ENCODE results near the gene NADK2.

NADK2 gene

DNA sequence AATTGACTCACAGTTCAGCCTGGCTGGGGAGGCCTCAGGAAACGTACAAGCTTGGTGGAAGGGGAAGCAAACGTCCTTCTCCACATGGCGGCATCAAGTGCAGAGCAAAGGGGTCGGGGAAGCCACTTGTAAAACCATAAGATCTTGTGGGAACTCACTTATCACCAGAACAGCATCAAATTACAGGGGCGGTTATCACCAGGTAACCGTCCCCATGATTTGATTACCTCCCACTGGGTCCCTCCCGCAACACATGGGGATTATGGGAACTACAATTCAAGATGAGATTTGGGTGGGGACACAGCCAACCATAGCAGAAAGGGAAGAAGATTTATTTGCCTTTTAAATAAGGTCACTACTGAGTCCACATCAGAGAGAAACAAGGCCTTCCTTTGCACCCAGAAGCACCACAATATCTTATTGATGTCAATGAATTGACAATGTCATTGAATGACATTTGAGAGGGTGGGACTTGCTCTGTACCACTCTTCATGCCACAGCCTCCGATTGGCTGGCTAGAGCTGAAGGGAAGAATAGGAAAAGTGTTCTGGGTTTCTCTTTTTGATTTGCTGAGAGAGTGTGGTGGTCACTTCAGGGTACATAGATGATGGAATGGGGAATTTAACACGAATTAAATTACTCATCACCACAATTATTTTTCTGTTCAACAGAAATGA is 78.8 kb downstream of the NADK2 start:
- peak in 18 of 51 donors; percentile 4 to 61 (median 27) for DNase-seq

- no peak for DNase-seq
Observed at GRCh38 chr5:36161361-36161760, 80.4 kb downstream of the NADK2 start.

DNA sequence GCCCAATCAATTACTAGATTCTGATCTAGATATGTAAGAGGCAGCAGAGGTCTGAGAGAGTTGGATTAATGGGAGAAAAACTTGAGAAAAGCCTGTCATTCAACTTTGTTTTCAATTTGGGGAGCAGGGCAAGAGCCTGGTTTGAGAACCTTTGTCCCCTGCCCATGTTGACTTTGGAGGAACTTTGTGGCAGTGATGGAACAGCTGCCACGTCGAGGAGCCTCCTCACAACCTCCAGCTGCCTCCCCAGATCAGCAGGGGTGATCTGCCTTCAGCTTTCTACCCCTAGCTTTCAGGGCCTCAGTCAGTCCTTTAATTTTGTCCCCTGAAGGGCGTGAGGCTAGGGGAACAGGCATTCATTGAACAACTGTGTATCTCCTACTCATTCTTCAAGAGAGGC is 81.1 kb downstream of the NADK2 start:
- no peak for DNase-seq

- no peak for DNase-seq
Observed at GRCh38 chr5:36158144-36158543, 83.6 kb downstream of the NADK2 start.

DNA sequence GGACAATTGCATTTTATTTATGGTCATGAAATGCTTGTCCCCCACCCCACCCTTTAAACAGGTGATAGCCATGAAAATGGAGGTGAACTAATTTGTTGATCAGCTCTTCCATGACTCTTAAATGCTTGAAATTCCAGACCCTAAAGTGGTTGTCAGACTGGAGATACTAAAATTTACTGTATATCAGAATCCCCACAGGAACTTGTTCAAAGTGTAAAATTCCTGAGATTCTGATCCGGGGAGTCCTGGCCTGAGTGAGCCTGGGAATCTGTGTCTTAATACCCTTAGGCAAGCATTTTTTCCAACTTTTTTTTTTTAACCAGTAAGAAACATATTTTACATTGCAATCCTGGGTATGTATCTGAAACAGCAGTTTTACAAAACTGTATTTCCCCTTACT is 85.1 kb downstream of the NADK2 start:
- DNase-seq = no peak

DNA sequence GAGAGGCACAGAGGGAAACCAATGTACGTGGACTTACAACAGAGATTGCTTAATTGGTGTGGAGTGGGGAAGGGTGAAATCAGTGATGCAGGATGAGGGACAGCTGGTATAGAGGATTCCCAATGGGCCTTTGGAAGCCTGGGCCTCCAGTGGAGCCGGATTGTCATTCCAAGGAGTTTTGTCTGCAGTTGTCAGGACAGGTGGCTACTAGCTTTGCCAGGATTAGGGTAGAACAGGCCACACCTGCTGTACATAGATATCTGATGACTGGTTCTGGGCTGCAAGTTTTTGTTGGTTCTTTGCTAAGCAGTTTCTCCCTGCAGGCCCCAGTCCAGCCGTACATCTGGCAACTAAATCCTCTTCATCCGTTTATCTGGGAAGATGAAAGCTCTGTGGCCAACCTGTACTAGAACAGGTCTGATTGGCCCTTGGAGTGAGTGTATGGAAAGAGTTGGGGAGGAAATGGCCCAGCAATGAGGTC is 85.6 kb downstream of the NADK2 start:
- no peak for DNase-seq

- DNase-seq = no peak
Observed at GRCh38 chr5:36155291-36155690, 86.4 kb downstream of the NADK2 start.

- DNase-seq = no peak
Observed at GRCh38 chr5:36153726-36154125, 88.0 kb downstream of the NADK2 start.

DNA sequence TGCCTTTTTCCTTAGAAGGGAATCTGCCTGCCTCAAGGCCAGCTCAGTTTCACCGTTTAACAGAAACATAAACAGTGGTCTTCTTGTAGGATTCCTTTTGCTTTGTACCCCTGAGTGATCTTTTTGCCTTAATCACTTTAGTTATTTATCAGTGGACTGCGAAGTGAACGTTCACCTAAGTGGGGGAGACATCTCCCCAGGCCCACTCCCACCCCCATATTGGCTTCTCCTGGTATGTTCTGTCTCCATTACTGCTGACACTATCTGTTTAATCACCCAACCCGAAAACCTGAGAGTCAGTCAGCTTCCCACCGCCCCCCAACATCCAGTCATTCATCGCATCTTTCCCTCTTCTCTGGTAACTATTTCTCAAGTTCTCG is 88.4 kb downstream of the NADK2 start:
- DNase-seq = no peak

GRCh38 chr5:36152324-36153297 is 89.1 kb downstream of the NADK2 start:
- DNase-seq = no peak

DNA sequence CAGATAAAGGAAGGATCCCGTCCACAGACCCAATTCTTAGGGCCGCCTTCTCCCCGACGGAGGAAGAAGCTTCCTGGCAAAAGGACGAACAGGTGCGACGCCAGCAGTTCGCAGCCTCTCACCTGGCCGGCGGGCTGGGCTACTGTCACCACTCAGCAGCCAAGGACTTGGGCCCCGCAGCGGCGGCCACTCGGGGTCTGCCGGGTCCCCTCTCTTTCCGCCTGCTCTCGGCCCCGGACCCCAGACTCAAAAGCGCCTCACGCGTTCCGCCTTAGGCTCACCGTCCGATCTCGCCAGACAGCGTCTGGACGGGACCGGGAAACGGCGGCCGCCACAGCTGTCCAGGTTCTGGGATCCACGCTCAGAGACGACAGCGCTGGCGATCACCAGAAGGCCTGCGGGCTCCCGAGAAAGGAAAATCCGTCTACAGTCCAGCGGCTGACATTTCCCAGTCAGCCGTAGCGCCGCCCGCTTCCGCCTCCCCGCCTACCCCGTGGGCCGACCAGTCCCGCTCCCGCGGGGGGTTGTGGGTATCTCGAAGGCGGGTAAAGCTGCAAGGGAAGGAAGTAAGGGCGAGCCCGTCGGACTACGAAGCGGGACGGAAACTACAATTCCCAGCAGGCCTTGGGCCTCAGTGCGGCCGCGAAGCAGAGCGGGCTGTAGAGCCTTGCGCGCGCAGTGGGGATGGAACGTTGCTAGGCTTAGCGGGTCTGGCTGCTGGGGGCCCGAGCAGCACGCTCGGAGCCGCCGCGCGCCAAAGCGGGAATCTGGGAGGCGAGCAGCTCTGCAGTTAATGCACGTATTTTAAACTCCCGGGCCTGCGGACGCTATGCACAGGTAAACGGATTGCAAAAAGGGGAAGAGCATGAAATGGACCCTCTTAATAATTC is 90.0 kb downstream of the NADK2 start, which contains the start of the genes LMBRD2 and SKP2:
Gene LMBRD2, minus strand, starts transcription at position 454 of the 890 bp plus-strand sequence. CDS start 8,538 bp downstream, outside the sequence.
Gene SKP2, plus strand, starts transcription at position 678 of the 890 bp plus-strand sequence. Its CDS starts 152 bp downstream, at position 830.
- DNase-seq = peak; percentile 75 to 99 (median 97)

DNA sequence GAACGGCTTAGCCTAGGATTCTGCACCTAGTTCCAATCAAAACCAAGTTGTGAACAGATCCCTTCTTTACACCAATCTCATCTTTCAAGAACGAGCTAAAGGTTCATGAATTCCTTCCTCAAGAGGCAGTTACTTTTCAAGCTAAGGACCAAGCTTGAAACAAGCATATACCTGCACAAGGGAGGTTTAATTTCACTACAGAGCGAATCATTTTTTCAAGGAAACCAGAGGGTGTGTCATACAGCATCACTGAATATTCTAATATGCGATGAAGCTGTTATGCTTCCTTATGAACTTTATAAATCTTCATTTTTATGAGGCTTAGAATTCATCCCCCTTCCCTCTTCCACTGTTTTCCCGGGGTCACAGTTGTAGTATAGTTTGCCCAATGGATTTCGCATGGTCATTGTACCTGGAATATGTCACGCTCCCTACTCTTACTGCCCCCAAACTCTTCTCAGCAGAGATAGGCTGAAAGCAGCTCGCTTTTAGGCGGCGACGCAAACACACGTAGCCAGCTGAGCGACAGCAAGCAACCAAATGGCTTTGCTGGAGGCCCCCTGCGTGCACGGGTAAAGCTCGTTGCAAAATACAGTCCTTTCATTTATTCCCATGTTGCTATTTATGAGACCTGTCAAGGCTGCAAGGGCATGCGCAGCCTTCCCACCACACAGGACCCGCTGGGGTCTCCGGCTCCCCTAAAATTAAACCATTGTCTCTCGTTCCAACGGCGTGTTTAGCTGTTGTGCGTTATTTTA is 90.9 kb downstream of the NADK2 start:
- peak in 22 of 51 donors; percentile 7 to 57 (median 26) for DNase-seq

DNA sequence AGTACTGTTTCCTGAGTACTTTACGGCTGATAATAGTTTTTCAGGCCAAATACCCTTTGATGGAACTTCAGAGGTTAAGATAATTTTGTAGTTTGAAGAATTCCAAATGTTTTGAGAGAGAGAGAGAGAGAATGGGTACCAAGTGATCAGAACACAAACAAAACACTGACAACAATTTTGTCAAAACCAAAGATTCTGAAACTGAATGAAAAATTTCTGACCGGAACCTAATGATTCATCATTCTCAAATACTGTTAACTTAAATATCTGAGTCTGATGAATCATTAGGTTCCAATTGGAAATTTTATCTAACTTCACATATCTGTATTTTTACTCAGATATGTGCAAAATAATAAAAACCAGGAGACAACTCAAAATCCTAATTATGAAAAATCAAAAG is 94.0 kb downstream of the NADK2 start:
- DNase-seq = no peak

DNA sequence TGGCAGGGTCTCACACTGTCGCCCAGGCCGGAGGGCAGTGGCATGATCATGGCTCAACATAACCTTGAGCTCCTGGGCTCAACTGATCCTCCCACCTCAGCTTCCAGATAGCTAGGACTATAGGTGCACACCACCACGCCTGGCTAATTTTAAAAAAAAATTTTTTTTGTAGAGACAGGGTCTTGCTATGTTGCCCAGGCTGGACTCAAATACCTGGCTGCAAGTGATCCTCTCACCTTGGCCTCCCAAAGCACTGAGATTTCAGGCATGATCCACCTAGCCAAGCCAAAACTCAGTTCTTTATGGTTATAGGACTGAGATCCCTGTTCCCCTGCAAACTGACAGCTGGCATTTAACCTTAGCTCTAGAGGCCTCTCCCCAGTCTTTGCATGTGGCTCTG is 95.3 kb downstream of the NADK2 start:
- DNase-seq = no peak

GRCh38 chr5:36145311-36145710 is 96.4 kb downstream of the NADK2 start:
- no peak for DNase-seq

Data from hypothalamus (tissue), 51 donors.